ENCODE data around the gene ANKHD1. TPM values are rescaled to one million over a fixed set of nuclear protein-coding genes. Genes with fewer than 3 reads are reported as not detected.

The ANKHD1 gene
- total RNA-seq, 2 donors from 2014 or later = 85.6 to 95.9 TPM

DNA sequence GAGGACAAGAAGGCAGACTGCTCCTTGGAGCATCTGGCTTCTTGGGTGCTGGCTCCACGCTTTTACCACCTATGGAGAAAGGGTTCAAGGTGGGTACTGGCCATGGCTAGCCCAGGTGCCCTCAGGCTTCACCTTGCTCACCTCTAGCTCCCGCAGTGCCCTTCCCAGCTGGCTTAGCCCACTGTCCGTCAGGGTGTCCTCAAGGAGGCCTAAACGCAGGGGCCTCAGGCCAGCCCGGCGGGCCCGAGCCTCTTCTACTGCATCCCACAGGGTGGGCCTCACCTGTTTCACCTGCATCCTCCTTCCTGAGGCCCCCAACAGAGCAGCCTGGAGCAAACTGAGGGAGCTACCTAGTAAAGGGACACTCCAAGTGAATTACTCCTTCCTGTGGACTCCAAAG lies 172.1 kb downstream of the ANKHD1 start:
- H3K27me3 Mint-ChIP-seq (ENCODE audit: insufficient read depth) = no peaks in the 10 kb centered on the region
- peak overlapping the region; percentile 51 for H3K4me3 ChIP-seq (ENCODE audit: low read length)
- peaks cover 2% of the 10 kb centered on the region for H3K36me3 ChIP-seq (ENCODE audit: control insufficient read depth, insufficient read depth, low read length)
- peaks cover 12% of the 10 kb centered on the region for H3K9me3 Mint-ChIP-seq
- WGBS, 2 experiments (ENCODE audit: insufficient coverage in 1 of 2, insufficient read length in 1 of 2) = 91 to 92% methylated on average over 5 to 7 of the region's 7 CpGs
- H3K27ac ChIP-seq (ENCODE audit: low read depth, low read length) = no peak overlapping the region
- TF ChIP-seq, protein P1, sequence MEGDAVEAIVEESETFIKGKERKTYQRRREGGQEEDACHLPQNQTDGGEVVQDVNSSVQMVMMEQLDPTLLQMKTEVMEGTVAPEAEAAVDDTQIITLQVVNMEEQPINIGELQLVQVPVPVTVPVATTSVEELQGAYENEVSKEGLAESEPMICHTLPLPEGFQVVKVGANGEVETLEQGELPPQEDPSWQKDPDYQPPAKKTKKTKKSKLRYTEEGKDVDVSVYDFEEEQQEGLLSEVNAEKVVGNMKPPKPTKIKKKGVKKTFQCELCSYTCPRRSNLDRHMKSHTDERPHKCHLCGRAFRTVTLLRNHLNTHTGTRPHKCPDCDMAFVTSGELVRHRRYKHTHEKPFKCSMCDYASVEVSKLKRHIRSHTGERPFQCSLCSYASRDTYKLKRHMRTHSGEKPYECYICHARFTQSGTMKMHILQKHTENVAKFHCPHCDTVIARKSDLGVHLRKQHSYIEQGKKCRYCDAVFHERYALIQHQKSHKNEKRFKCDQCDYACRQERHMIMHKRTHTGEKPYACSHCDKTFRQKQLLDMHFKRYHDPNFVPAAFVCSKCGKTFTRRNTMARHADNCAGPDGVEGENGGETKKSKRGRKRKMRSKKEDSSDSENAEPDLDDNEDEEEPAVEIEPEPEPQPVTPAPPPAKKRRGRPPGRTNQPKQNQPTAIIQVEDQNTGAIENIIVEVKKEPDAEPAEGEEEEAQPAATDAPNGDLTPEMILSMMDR (conservative IDR thresholded peaks at IDR 0.05) = no peak
- no peak for DNase-seq
- H3K4me3 Mint-ChIP-seq = no peak overlapping the region
- H3K9me3 ChIP-seq (ENCODE audit: control insufficient read depth, low read length) = peaks cover 11% of the 10 kb centered on the region
- H3K27ac Mint-ChIP-seq = peak overlapping the region; percentile 94
- no peak overlapping the region for H3K9ac ChIP-seq (ENCODE audit: extremely low read depth, low read length, poor library complexity, severe bottlenecking)
- H3K36me3 Mint-ChIP-seq (ENCODE audit: low read depth) = peaks cover 5% of the 10 kb centered on the region
- H3K27me3 ChIP-seq (ENCODE audit: control insufficient read depth, insufficient read depth, low read length, poor library complexity, severe bottlenecking) = no peaks in the 10 kb centered on the region
- peaks cover 18% of the 10 kb centered on the region for H3K4me1 Mint-ChIP-seq
- peaks cover 5% of the 10 kb centered on the region for H3K4me1 ChIP-seq (ENCODE audit: control insufficient read depth, insufficient read depth, low read length)

DNA sequence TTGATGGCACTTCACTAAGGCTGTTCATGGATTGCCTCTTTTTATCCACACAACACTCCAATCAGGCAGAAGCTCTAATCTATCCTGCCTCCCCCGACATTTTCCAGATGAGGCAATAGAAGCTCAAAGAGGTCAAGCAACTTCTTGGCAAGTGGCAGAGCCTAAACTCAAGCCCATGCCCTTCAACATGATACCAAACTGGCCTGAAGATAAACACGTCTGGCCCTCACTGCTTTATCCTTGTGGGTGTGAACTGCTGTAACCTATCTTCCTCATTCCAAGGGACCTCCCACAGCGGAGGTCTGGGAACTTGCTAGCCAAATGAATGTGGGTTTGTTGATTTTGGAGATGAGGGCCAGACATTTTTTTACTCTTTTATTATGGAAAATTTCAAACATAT lies 172.5 kb downstream of the ANKHD1 start:
- H3K27ac ChIP-seq (ENCODE audit: low read depth, low read length) = no peak overlapping the region
- peak overlapping the region; percentile 35 for H3K9ac ChIP-seq (ENCODE audit: extremely low read depth, low read length, poor library complexity, severe bottlenecking)
- 49 to 57% methylated on average over 1 to 3 of the region's 3 CpGs for WGBS, 2 experiments (ENCODE audit: insufficient coverage in 1 of 2, insufficient read length in 1 of 2)
- peaks cover 5% of the 10 kb centered on the region for H3K4me1 ChIP-seq (ENCODE audit: control insufficient read depth, insufficient read depth, low read length)
- TF ChIP-seq, protein P1 (conservative IDR thresholded peaks at IDR 0.05) = no peak
- peaks cover 11% of the 10 kb centered on the region for H3K9me3 ChIP-seq (ENCODE audit: control insufficient read depth, low read length)
- Mint-ChIP-seq H3K36me3 (ENCODE audit: low read depth) (peaks cover 5% of the 10 kb centered on the region), H3K27me3 (ENCODE audit: insufficient read depth) (no peaks in the 10 kb centered on the region), H3K9me3 (peaks cover 12% of the 10 kb centered on the region), H3K4me3 (no peak overlapping the region), H3K4me1 (peaks cover 18% of the 10 kb centered on the region), H3K27ac (peak overlapping the region; percentile 94)
- DNase-seq = peak; percentile 89
- no peaks in the 10 kb centered on the region for H3K36me3 ChIP-seq (ENCODE audit: control insufficient read depth, insufficient read depth, low read length)
- no peaks in the 10 kb centered on the region for H3K27me3 ChIP-seq (ENCODE audit: control insufficient read depth, insufficient read depth, low read length, poor library complexity, severe bottlenecking)
- peak overlapping the region; percentile 51 for H3K4me3 ChIP-seq (ENCODE audit: low read length)

DNA sequence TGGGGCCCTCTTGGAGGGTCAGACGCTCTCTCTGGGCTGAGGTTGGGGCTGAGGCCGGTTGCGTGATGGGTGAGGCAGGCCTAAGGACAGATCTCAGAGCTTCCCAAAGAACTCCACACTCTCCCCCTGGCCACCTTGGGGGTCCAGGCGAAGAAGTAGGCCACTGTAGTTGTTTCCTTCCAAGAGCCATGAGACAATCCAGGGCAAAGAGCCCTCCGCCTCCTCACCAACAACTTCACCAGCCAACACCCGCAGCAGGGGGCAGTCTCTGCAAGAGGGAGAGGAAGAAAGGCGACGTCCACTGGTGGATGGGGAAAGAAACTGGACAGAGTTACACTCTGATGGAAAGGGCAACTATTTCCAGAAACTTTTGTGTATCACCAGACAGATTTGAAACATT lies 173.7 kb downstream of the ANKHD1 start:
- Histone ChIP-seq H3K4me3 (ENCODE audit: low read length) (no peak overlapping the region), H3K9ac (ENCODE audit: extremely low read depth, low read length, poor library complexity, severe bottlenecking) (no peak overlapping the region), H3K36me3 (ENCODE audit: control insufficient read depth, insufficient read depth, low read length) (no peaks in the 10 kb centered on the region), H3K4me1 (ENCODE audit: control insufficient read depth, insufficient read depth, low read length) (peaks cover 5% of the 10 kb centered on the region), H3K9me3 (ENCODE audit: control insufficient read depth, low read length) (peaks cover 11% of the 10 kb centered on the region), H3K27ac (ENCODE audit: low read depth, low read length) (no peak overlapping the region), H3K27me3 (ENCODE audit: control insufficient read depth, insufficient read depth, low read length, poor library complexity, severe bottlenecking) (no peaks in the 10 kb centered on the region)
- TF ChIP-seq, protein P1 (conservative IDR thresholded peaks at IDR 0.05) = peak; percentile 66
- peak; percentile 78 for DNase-seq
- Mint-ChIP-seq H3K36me3 (ENCODE audit: low read depth) (peaks cover 5% of the 10 kb centered on the region), H3K4me1 (peaks cover 18% of the 10 kb centered on the region), H3K9me3 (peaks cover 12% of the 10 kb centered on the region), H3K27me3 (ENCODE audit: insufficient read depth) (no peaks in the 10 kb centered on the region), H3K27ac (peak overlapping the region; percentile 88), H3K4me3 (no peak overlapping the region)
- 96% methylated on average over 8 of the region's 8 CpGs; no CpG with 5 or more reads in 1 of the 2 experiments for WGBS, 2 experiments (ENCODE audit: insufficient coverage in 1 of 2, insufficient read length in 1 of 2)

Data from endodermal cell (in vitro differentiated cells).